Measurements from ENCODE around the gene PEX5L.

DNA sequence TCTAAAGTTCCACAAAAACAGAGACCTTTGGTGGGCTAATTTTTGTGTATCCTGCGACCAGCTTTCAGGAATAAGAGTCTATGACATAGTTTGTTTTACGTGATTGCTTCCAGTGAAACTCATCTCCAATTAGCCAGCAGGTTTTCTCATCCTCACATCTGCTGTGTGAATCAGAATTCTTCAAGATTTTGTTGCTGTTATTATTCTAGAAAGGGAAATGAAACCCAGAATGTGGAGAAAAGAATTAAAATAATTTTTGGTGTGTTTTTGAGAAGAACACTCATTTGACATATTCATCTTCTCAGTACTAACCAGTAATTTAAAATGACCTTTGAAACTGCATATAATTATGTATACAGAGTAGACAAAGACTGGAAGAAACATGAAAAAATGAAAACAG, 208.0 kb downstream of the PEX5L start:
- TF ChIP-seq, protein P1, sequence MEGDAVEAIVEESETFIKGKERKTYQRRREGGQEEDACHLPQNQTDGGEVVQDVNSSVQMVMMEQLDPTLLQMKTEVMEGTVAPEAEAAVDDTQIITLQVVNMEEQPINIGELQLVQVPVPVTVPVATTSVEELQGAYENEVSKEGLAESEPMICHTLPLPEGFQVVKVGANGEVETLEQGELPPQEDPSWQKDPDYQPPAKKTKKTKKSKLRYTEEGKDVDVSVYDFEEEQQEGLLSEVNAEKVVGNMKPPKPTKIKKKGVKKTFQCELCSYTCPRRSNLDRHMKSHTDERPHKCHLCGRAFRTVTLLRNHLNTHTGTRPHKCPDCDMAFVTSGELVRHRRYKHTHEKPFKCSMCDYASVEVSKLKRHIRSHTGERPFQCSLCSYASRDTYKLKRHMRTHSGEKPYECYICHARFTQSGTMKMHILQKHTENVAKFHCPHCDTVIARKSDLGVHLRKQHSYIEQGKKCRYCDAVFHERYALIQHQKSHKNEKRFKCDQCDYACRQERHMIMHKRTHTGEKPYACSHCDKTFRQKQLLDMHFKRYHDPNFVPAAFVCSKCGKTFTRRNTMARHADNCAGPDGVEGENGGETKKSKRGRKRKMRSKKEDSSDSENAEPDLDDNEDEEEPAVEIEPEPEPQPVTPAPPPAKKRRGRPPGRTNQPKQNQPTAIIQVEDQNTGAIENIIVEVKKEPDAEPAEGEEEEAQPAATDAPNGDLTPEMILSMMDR (IDR thresholded peaks at IDR 0.05): no peak
- TF ChIP-seq POLR2A (IDR thresholded peaks at IDR 0.05) (no peak), POLR2AphosphoS5 (IDR thresholded peaks at IDR 0.05) (no peak)
